Transverse colon (tissue), 4 donors: ENCODE measurements around the gene VEPH1. TPM values are rescaled to one million over a fixed set of nuclear protein-coding genes. Genes with fewer than 3 reads are reported as not detected.

ENCODE experiments used
- DNase-seq: peaks from one replicate; pipeline ENCODE4 v3.0.0-alpha.2; 2019
- H3K27ac ChIP-seq, 4 donors: fragments of 200-600 bp; sonication (generic); 2 replicates each; pipeline ENCODE4 v1.5.1; 2016 to 2018; ENCODE audit warnings: inconsistent platforms in 4 of 4
- H3K27me3 ChIP-seq: fragments of 200-600 bp; sonication (generic); 2 replicates; pipeline ENCODE4 v1.5.1; 2017; ENCODE audit warnings: inconsistent platforms
- H3K36me3 ChIP-seq, 4 donors: fragments of 200-600 bp; sonication (generic); 2 replicates each; pipeline ENCODE4 v1.5.1; 2017 to 2019; ENCODE audit warnings: inconsistent platforms in 4 of 4
- H3K4me1 ChIP-seq, 4 donors: fragments of 200-600 bp; sonication (generic); 2 replicates each; pipeline ENCODE4 v1.5.1; 2017 to 2020; ENCODE audit warnings: inconsistent platforms in 4 of 4
- H3K4me3 ChIP-seq, 4 donors: fragments of 200-600 bp; sonication (generic); 1 replicate in 1 of 4; 2 replicates in 3 of 4; pipeline versions ENCODE4 v1.5.1 to v1.6.1; 2017 to 2019; ENCODE audit warnings: inconsistent platforms in 4 of 4
- H3K9me3 ChIP-seq, 2 donors: fragments of 200-600 bp; sonication (generic); 2 replicates each; pipeline ENCODE4 v1.5.1; 2017 to 2019; ENCODE audit warnings: inconsistent platforms in 2 of 2
- CTCF ChIP-seq, 5 experiments: fragments of 200-600 bp in 3 of 5; fragments of 450-650 bp in 2 of 5; sonication (generic) in 3 of 5; IDR thresholded peaks; 1 replicate in 2 of 5; 2 replicates in 3 of 5; pipeline ENCODE4 v1.5.1; 2016 to 2017; ENCODE audit warnings: antibody characterized with exemption in 5 of 5, inconsistent platforms in 3 of 5, mild to moderate bottlenecking in 2 of 5, moderate library complexity in 1 of 5
- EP300 ChIP-seq: sonication (generic); formaldehyde crosslinking; IDR thresholded peaks from one replicate; pipeline ENCODE4 v1.6.1; 2017; ENCODE audit warnings: antibody characterized with exemption, low read depth
- POLR2A ChIP-seq: fragments of 450-650 bp; IDR thresholded peaks from one replicate; pipeline ENCODE4 v1.6.1; 2016; ENCODE audit warnings: antibody characterized with exemption, mild to moderate bottlenecking, moderate library complexity
- POLR2AphosphoS5 ChIP-seq, 3 donors: sonication (generic); formaldehyde crosslinking; IDR thresholded peaks; one replicate each; pipeline ENCODE4 v1.6.1; 2016; ENCODE audit warnings: antibody characterized with exemption in 3 of 3
- WGBS, 2 donors: methylation state at CpG; one replicate each; pipeline ENCODE4 v1.1.5; 2018; ENCODE audit warnings: low coverage in 1 of 2; 5-methylcytosine and 5-hydroxymethylcytosine counted together
- in situ Hi-C, 4 donors: fragments of 200-750 bp; cut with MboI; loops; one replicate each; pipeline versions ENCODE4 v1.15.0 to v1.15.1; 2017; ENCODE audit warnings: low sequenced_read_pairs in 3 of 4, low pct_ligation_motif_present in 1 of 4, low pct_unique_long_range_greater_than_20kb in 1 of 4
- intact Hi-C: fragments of 100-400 bp; cut with DNase I; formaldehyde crosslinking; loops from one replicate; pipeline ENCODE4 v1.15.1; 2023; ENCODE audit warnings: low total_unique reads
- total RNA-seq, 4 donors: library from RNA; depleted of rRNA; stranded (reverse); fragments of >200 nt; gene quantifications; one replicate each; pipeline ENCODE4 v1.1.0, GENCODE V29; 2016

The VEPH1 gene
- total RNA-seq, 4 donors from 2014 or later = 0.20 to 4.1 (median 0.90) TPM

DNA sequence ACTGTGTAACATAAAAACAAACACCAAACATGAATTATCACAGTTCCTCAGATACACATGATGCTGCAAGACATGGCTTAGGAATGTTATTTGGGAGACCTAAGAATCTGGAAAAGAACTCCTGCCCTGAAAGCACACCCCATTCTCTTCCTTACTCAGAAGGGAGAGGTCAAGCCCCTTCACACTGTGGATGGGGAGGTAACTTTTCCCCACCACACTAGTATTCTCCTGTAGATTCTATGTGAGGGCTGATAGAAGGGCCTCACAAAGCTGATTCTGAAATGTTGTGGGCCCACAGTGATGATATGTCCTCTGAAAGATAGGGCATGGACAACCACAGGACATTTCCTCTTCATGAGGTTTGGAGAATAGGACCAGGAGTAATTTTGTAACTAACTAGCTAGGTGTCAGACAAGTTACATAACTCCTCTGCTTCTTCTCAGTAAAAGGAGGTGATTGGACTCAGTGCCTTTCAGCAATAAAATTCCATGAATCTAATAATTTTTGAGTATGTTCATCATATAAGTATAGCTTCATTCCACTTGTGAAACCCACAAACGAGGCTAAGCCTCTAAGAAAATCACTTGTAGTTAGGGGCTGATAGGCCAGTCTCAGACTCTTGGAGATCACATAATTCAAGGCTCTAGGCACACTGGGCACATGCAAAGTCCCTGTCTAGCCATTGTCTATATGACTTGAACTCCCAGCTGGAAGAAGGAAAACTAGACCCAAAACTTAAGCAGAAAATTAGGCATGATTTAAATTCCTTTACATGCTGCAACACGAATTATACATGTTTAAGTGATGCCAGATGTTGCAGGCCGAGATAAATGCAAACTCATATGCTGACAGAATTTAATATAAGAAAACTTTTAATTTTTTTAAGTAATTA is 59.1 kb downstream of the VEPH1 start:
- 60 to 65% methylated on average over 3 of the region's 3 CpGs for WGBS, 2 donors
- no peak for DNase-seq
- Histone ChIP-seq H3K4me3 (no peak overlapping the region), H3K27ac (no peak overlapping the region), H3K4me1 (no peaks in the 10 kb centered on the region), H3K9me3 (no peaks in the 10 kb centered on the region), H3K27me3 (peaks cover 6% of the 10 kb centered on the region), H3K36me3 (no peaks in the 10 kb centered on the region)
- in situ Hi-C loops (no loop called here), intact Hi-C loops (no loop called here)
- no peak for TF ChIP-seq POLR2A
- no peak for TF ChIP-seq CTCF (IDR thresholded peaks at IDR 0.05)
- no peak for TF ChIP-seq EP300
- no peak for TF ChIP-seq POLR2AphosphoS5 (IDR thresholded peaks at IDR 0.05)

DNA sequence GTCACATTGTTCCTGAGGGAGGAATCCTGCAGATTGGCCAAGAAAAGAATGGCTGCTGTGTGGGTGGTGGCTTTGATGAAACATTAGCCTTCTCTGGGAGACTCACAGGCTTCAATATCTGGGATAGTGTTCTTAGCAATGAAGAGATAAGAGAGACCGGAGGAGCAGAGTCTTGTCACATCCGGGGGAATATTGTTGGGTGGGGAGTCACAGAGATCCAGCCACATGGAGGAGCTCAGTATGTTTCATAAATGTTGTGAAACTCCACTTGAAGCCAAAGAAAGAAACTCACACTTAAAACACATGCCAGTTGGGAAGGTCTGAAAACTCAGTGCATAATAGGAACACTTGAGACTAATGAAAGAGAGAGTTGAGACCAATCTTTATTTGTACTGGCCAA is 60.5 kb downstream of the VEPH1 start:
- no peaks in the 10 kb centered on the region for H3K9me3 ChIP-seq
- TF ChIP-seq CTCF (IDR thresholded peaks at IDR 0.05) = no peak
- TF ChIP-seq POLR2AphosphoS5 (IDR thresholded peaks at IDR 0.05) = no peak
- no peak for TF ChIP-seq POLR2A
- no peak for TF ChIP-seq EP300
- peaks cover 19% of the 10 kb centered on the region for H3K27me3 ChIP-seq
- intact Hi-C loops (no loop called here), in situ Hi-C loops (no loop called here)
- no peak for DNase-seq
- H3K27ac ChIP-seq = no peak overlapping the region
- H3K36me3 ChIP-seq = no peaks in the 10 kb centered on the region
- H3K4me1 ChIP-seq = peaks cover 0 to 9% (median 3%) of the 10 kb centered on the region in 4 donors
- 80 to 89% methylated on average over 1 to 2 of the region's 2 CpGs for WGBS, 2 donors
- H3K4me3 ChIP-seq = no peak overlapping the region

GRCh38 chr3:157441102-157441624 is 62.1 kb downstream of the VEPH1 start:
- no peak for DNase-seq
- H3K27ac ChIP-seq = no peak overlapping the region
- no peaks in the 10 kb centered on the region for H3K9me3 ChIP-seq
- peaks cover 0 to 13% (median 3%) of the 10 kb centered on the region in 4 donors for H3K4me1 ChIP-seq
- no peaks in the 10 kb centered on the region for H3K36me3 ChIP-seq
- H3K27me3 ChIP-seq = peaks cover 32% of the 10 kb centered on the region
- TF ChIP-seq POLR2A (no peak), CTCF (IDR thresholded peaks at IDR 0.05) (no peak), EP300 (no peak), POLR2AphosphoS5 (IDR thresholded peaks at IDR 0.05) (no peak)
- intact Hi-C loops (no loop called here), in situ Hi-C loops (no loop called here)
- 72 to 83% methylated on average over 2 of the region's 2 CpGs for WGBS, 2 donors
- H3K4me3 ChIP-seq = no peak overlapping the region

GRCh38 chr3:157438194-157438730 is 65.0 kb downstream of the VEPH1 start:
- in situ Hi-C loops = no loop called here
- H3K27me3 ChIP-seq = peaks cover 37% of the 10 kb centered on the region
- intact Hi-C loops = no loop called here
- no peak for TF ChIP-seq POLR2A
- H3K9me3 ChIP-seq = no peaks in the 10 kb centered on the region
- no peak for DNase-seq
- peak overlapping the region; percentile 20 to 62 (median 38) for H3K4me3 ChIP-seq
- peak overlapping the region; percentile 32 to 71 (median 58) for H3K27ac ChIP-seq
- peaks cover 0 to 13% (median 3%) of the 10 kb centered on the region in 4 donors for H3K4me1 ChIP-seq
- 6% methylated on average over 22 of the region's 22 CpGs; no CpG with 5 or more reads in 1 of the 2 donors for WGBS, 2 donors
- no peaks in the 10 kb centered on the region for H3K36me3 ChIP-seq
